Endothelial cell of umbilical vein (primary cell): ENCODE data around the gene ARHGEF6. TPM values are rescaled to one million over a fixed set of nuclear protein-coding genes. Genes with fewer than 3 reads are reported as not detected.

Source experiments
- BruUV-seq: library from RNA; stranded (reverse); fragments of 400-500 nt; replicated peaks from 2 replicates; lab custom pipeline; 2021; lab: Mats Ljungman, UMichigan
- CTCF ChIA-PET: fragments of 300-600, 350-600 bp; sonication (Branson Sonifier 250); formaldehyde crosslinking; loops from one replicate; lab custom pipeline; 2021; ENCODE audit warnings: antibody characterized with exemption, inconsistent platforms; lab: Charles Lee
- POLR2A ChIA-PET: fragments of 300-600, 350-600 bp; sonication (Branson Sonifier 250); formaldehyde crosslinking; loops from one replicate; lab custom pipeline; 2021; ENCODE audit warnings: antibody characterized with exemption, inconsistent platforms; lab: Charles Lee
- DNase-seq: peaks from one replicate; pipeline ENCODE4 v3.0.0-alpha.2; 2011; ENCODE audit warnings: low read depth, low spot score
- FAIRE-seq: peaks from 2 replicates; lab custom pipeline; 2011; peaks lifted over from hg19 to GRCh38; lab: Jason Lieb, UNC
- H2AFZ ChIP-seq: 2 replicates; pipeline ENCODE4 v1.6.0; 2012; ENCODE audit warnings: low read depth, low read length, control low read depth, inconsistent platforms
- H3K27ac ChIP-seq: 2 replicates; pipeline ENCODE4 v1.5.1; 2011; ENCODE audit warnings: low read depth, mild to moderate bottlenecking, control low read depth, low read length, moderate library complexity; ENCODE audit not compliant: insufficient read depth
- H3K27me3 ChIP-seq, 2 experiments: 2 replicates each; pipeline versions ENCODE4 v1.6.0 to v1.6.1; 2011; ENCODE audit warnings: low read length in 2 of 2, mixed read lengths in 1 of 2; ENCODE audit not compliant: control insufficient read depth in 2 of 2, insufficient read depth in 2 of 2
- H3K36me3 ChIP-seq, 2 experiments: 2 replicates in 1 of 2; 3 replicates in 1 of 2; pipeline ENCODE4 v1.5.1; 2011; ENCODE audit warnings: low read length in 2 of 2, mild to moderate bottlenecking in 1 of 2, moderate library complexity in 1 of 2; ENCODE audit not compliant: control insufficient read depth in 2 of 2, insufficient read depth in 2 of 2; ENCODE audit errors: extremely low read depth in 1 of 2
- H3K4me1 ChIP-seq: 3 replicates; pipeline ENCODE4 v1.5.1; 2011; ENCODE audit warnings: mild to moderate bottlenecking, low read length; ENCODE audit not compliant: control insufficient read depth, insufficient read depth; ENCODE audit errors: extremely low read depth
- H3K4me2 ChIP-seq: 2 replicates; pipeline ENCODE4 v1.6.1; 2011; ENCODE audit warnings: low read length, control low read depth, mixed read lengths; ENCODE audit not compliant: insufficient read depth
- H3K4me3 ChIP-seq, 3 experiments: fragments of 200-600 bp in 1 of 3; sonication (generic), shearing (Covaris generic) in 1 of 3; replicated peaks in 1 of 3; 2 replicates each; pipeline ENCODE4 v1.5.1; 2011 to 2016; ENCODE audit warnings: control low read depth in 3 of 3, low read length in 3 of 3, mild to moderate bottlenecking in 2 of 3, inconsistent platforms in 1 of 3, low read depth in 1 of 3, moderate library complexity in 1 of 3; ENCODE audit not compliant: insufficient read depth in 1 of 3
- H3K79me2 ChIP-seq: 2 replicates; pipeline ENCODE4 v1.6.0; 2012; ENCODE audit warnings: low read length, inconsistent platforms; ENCODE audit not compliant: control insufficient read depth, insufficient read depth
- H3K9ac ChIP-seq: replicated peaks from 2 replicates; pipeline ENCODE3; 2011; ENCODE audit warnings: low read length, control low read depth; ENCODE audit not compliant: insufficient read depth; ENCODE audit errors: extremely low read depth
- H3K9me1 ChIP-seq: replicated peaks from 3 replicates; pipeline ENCODE4 v1.6.0; 2011; ENCODE audit warnings: mild to moderate bottlenecking, low read length; ENCODE audit not compliant: control insufficient read depth, insufficient read depth; ENCODE audit errors: extremely low read depth
- H3K9me3 ChIP-seq: replicated peaks from 2 replicates; pipeline ENCODE4 v1.5.1; 2012; ENCODE audit warnings: low read length, inconsistent platforms; ENCODE audit not compliant: control insufficient read depth, insufficient read depth
- H4K20me1 ChIP-seq: replicated peaks from 2 replicates; pipeline ENCODE3; 2011; ENCODE audit warnings: mild to moderate bottlenecking, low read length; ENCODE audit not compliant: control insufficient read depth, insufficient read depth; ENCODE audit errors: extremely low read depth
- EZH2 ChIP-seq: IDR thresholded peaks from 2 replicates; pipeline ENCODE4 v1.6.1; 2012; ENCODE audit warnings: borderline replicate concordance, low read depth, mild to moderate bottlenecking, moderate library complexity, low read length, inconsistent platforms; ENCODE audit not compliant: severe bottlenecking
- GATA2 ChIP-seq: IDR thresholded peaks from 2 replicates; pipeline ENCODE4 v1.7.0; 2011; ENCODE audit warnings: low read depth, mild to moderate bottlenecking, moderate library complexity, mixed read lengths, low read length; ENCODE audit not compliant: insufficient read length, insufficient read depth
- JUN ChIP-seq: IDR thresholded peaks from 2 replicates; pipeline ENCODE4 v1.6.1; 2011; ENCODE audit warnings: borderline replicate concordance, low read depth; ENCODE audit not compliant: insufficient read length, insufficient read depth
- MYC ChIP-seq: IDR thresholded peaks from one replicate; pipeline ENCODE4 v1.6.1; 2011; ENCODE audit warnings: mild to moderate bottlenecking, low read depth, low read length
- POLR2AphosphoS5 ChIP-seq: IDR thresholded peaks from 2 replicates; pipeline ENCODE4 v1.6.1; 2012; ENCODE audit warnings: low read depth, mild to moderate bottlenecking, control low read depth, low read length, moderate library complexity; ENCODE audit not compliant: insufficient read depth
- dilution Hi-C: fragments of 300-500 bp; cut with MboI; formaldehyde crosslinking; loops from one replicate; pipeline ENCODE4 v1.15.0; 2019; ENCODE audit warnings: low sequenced_read_pairs; ENCODE audit not compliant: extremely low pct_ligation_motif_present
- intact Hi-C: fragments of 100-400 bp; cut with micrococcal nuclease; formaldehyde crosslinking; loops from one replicate; pipeline ENCODE4 v1.10.0; 2022
- polyA plus RNA-seq, 4 experiments: library from polyadenylated mRNA; depleted of rRNA in 3 of 4; stranded (reverse) in 3 of 4; unstranded in 1 of 4; fragments of >200 nt; gene quantifications; 2 replicates each; pipeline versions ENCODE4 v1.2.1 to v1.2.3, GENCODE V29; 2011 to 2012; ENCODE audit warnings: missing spikeins in 1 of 4
- total RNA-seq: library from RNA; stranded (reverse); gene quantifications from 2 replicates; pipeline ENCODE4 v1.2.3, GENCODE V29; 2021
- TF ChIP-seq, protein P1 (sequence below): IDR thresholded peaks from 2 replicates; pipeline ENCODE4 v1.6.1; 2011; ENCODE audit not compliant: insufficient read depth, insufficient read length
- TF ChIP-seq, protein P2 (sequence below), 2 donors: IDR thresholded peaks; 1 replicate in 1 of 2; 2 replicates in 1 of 2; pipeline ENCODE4 v1.5.1; 2011; ENCODE audit warnings: low read length in 2 of 2, mild to moderate bottlenecking in 2 of 2, moderate library complexity in 2 of 2, control low read depth in 1 of 2, inconsistent platforms in 1 of 2, low read depth in 1 of 2; ENCODE audit not compliant: insufficient read depth in 1 of 2; ENCODE audit errors: extremely low read depth in 1 of 2

Gene ARHGEF6
- total and polyA plus RNA-seq, 2 donors (not counting 3 experiments of a cell fraction or from before 2014, with no cell fraction given), result 4.9 to 6.4 TPM

DNA sequence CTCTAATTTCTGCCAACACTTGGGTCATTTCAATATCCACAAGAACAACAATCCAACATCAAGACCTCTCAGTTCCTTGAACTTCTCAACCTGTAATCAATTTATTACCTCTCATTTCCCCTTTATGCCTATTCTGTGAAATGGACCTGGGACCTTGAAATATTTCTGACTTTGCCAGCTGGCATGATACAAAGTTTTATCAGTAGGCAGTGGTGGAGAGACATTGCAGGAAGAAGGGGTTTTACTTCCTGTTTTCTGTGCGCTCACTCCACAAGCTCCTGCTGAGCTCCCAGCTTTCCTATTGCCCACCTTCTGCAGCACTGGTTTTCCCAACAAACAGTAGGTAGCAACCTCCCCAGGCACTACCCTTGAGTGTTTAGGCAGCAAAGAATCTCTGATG lies 3.5 kb upstream of the ARHGEF6 start:
- no peak overlapping the region for H3K4me3 ChIP-seq
- H3K36me3 ChIP-seq, result no peaks in the 10 kb centered on the region
- peaks cover 0 to 2% of the 10 kb centered on the region in 2 experiments for H3K27me3 ChIP-seq
- FAIRE-seq (no peak), DNase-seq (no peak)
- H3K9me1 ChIP-seq, result no peaks in the 10 kb centered on the region
- dilution Hi-C loops, result no loop called here
- no peaks in the 10 kb centered on the region for H3K9me3 ChIP-seq
- no TSS peak for BruUV-seq
- H4K20me1 ChIP-seq, result no peaks in the 10 kb centered on the region
- no peak overlapping the region for H2AFZ ChIP-seq
- H3K4me2 ChIP-seq, result no peak overlapping the region
- ChIA-PET CTCF (no interaction called here), POLR2A (no interaction called here)
- H3K79me2 ChIP-seq, result no peaks in the 10 kb centered on the region
- H3K4me1 ChIP-seq, result no peaks in the 10 kb centered on the region
- H3K9ac ChIP-seq, result no peak overlapping the region
- intact Hi-C loops, result no loop called here
- TF ChIP-seq EZH2, result no peak
- no peak for TF ChIP-seq JUN
- TF ChIP-seq POLR2AphosphoS5, result no peak
- TF ChIP-seq, protein P1, sequence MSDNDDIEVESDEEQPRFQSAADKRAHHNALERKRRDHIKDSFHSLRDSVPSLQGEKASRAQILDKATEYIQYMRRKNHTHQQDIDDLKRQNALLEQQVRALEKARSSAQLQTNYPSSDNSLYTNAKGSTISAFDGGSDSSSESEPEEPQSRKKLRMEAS, result no peak
- TF ChIP-seq, protein P2, sequence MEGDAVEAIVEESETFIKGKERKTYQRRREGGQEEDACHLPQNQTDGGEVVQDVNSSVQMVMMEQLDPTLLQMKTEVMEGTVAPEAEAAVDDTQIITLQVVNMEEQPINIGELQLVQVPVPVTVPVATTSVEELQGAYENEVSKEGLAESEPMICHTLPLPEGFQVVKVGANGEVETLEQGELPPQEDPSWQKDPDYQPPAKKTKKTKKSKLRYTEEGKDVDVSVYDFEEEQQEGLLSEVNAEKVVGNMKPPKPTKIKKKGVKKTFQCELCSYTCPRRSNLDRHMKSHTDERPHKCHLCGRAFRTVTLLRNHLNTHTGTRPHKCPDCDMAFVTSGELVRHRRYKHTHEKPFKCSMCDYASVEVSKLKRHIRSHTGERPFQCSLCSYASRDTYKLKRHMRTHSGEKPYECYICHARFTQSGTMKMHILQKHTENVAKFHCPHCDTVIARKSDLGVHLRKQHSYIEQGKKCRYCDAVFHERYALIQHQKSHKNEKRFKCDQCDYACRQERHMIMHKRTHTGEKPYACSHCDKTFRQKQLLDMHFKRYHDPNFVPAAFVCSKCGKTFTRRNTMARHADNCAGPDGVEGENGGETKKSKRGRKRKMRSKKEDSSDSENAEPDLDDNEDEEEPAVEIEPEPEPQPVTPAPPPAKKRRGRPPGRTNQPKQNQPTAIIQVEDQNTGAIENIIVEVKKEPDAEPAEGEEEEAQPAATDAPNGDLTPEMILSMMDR (IDR thresholded peaks at IDR 0.05; ENCODE audit: extremely low read depth in 1 of 2, insufficient read depth in 1 of 2, low read depth in 1 of 2, low read length in 2 of 2), result no peak
- no peak for TF ChIP-seq GATA2
- TF ChIP-seq MYC, result no peak
- H3K27ac ChIP-seq, result no peak overlapping the region
